Measurements from ENCODE around the gene RASGRP3.

GRCh38 chr2:33586766-33587165 lies 110.3 kb downstream of the RASGRP3 start:
- TF ChIP-seq CTCF (IDR thresholded peaks at IDR 0.05) (no peak), POLR2A (IDR thresholded peaks at IDR 0.05) (no peak)
